GM19468 (cell line): ENCODE measurements around the gene DRC3.
A peak's percentile ranks its signal among the peaks of the same experiment; 100 is the strongest.

ENCODE experiments used
- ATAC-seq: cut with Tn5 transposase; IDR thresholded peaks from one replicate; pipeline ENCODE4 v1.9.1; 2021; ENCODE audit warnings: mild to moderate bottlenecking, moderate library complexity, moderate number of reproducible peaks; ENCODE audit not compliant: unreplicated experiment; ENCODE audit errors: extremely low read depth

DRC3 gene

DNA sequence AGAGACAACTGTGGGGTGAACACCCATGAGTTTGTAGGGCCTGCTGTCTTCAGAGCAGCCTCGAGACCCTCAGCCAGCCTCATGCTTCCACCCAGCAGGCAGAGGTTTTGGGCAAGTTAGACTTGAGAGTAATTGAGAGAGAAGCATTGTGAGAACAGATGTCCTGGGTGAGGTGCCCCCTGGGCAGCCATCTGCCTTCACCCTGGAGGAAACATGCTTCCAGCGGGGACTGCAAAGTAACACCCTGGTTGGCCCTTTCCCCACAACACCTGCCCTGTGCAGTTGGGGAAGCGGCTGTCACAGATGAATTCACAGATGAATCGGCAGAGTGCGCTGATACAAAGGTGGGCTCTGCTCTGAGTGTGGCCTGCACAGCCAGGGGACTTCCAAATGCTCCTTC lies 42.9 kb downstream of the DRC3 start:
- no peak for ATAC-seq

DNA sequence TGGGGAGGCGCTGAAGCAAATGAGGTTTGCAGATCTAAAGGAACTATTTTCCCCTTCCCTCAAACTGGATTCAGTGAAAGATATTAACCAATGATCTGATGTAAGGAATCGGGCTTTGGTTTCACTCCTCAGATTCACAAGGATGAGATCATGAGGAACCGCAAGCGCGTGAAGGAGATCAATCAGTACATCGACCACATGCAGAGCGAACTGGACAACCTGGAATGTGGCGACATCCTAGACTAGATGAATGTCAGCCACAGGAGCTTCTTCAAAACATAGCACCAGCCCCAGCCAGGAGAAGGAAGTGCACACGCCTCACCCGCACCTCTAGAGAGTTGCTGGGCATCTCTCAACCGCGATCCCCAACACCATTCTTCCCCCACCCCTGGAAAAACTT lies 43.8 kb downstream of the DRC3 start:
- no peak for ATAC-seq

DNA sequence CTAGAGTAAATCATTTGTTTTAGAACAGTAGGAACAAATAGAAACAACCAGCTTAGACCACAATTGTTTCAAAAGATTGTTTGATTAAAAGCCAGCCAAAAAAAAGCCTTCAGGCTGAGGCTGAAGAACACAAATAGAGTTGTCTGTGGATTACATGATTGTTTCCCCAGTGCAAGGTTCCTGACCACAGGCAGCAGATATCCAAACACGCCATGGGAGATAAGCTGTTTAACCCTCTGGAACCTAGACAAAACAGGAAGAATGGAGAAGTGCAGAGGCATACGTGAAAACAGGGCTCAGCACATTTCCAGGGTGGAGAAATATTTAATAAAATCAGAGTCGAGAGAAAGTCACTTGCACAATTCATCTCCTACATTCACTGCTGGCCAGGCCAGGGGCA lies 45.3 kb downstream of the DRC3 start:
- no peak for ATAC-seq

DNA sequence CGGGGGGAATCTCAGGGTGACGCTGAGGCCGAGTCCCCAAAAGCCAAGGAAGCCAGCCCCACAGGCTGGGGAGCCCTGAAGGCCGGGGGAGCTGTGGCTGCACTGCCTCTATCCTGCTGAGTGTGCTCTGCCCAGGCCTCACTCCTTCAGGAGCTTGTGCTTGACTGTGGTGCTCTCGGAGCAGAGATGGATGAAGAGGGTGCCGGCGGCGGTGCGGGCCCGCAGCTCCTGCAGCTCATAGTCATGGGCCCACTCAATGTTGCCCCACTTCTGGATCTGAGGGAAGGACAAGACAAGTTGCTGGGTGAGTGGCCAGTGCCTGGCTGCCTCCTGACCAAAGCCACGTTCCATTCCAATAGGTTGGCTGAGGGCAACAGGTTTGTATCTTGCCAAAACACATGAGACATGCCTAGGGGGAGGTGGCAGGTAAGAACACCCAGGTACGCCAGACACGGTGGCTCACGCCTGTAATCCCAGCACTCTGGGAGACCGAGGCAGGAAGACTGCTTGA lies 45.8 kb downstream of the DRC3 start:
- no peak for ATAC-seq

DNA sequence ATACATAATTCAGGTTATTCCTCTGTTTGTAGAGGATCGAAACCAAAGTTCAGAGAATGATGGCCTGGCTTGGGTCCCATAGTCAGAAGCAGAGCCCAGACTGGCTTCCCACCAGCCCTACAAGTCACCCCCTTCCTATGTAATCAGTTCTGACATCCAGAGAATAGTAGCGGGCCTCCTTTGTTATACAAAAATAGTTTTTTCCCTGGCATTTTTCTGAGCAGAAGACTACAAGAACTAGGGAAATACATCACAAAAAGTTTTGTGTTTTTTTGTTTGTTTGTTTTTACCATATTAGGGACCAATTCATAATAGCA lies 47.1 kb downstream of the DRC3 start:
- no peak for ATAC-seq

DNA sequence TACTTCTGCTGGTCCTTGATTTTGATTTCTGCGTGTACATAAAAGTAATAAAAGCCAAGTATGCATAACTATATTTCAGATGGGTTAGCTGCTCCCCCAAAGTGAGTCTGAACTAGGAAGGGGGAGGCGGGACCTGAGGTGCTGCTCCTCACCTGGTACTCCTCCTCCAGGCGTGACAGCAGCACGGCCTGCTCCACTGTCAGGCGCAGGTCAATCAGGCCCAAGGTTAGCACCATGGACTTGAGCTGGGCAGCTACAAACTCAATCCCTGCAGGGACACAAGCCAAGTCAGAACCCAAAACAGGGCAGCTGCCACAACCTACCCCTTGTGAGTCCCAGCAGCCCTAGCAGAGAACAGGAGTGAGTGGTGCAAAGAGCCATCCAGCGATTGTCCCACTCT lies 48.3 kb downstream of the DRC3 start:
- ATAC-seq: no peak

DNA sequence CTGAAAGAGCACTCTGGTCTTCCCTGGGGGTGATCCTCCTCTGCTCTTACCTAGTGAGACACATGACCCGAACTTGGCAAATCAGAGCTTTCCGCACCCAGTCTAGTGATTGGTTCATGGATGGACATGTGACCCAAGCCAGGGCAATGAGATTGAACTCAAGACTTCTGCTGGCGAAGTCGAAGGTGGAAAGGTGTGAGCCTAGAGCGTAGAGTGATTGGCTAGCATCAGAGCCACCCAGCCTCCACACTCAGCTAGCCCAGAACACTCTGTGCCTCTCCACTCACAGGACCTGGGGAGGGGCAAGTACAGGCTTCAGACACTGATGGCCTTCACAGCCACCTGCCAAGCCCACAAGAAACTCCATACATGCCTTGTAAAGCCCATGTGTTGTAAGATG lies 48.7 kb downstream of the DRC3 start:
- ATAC-seq: no peak

DNA sequence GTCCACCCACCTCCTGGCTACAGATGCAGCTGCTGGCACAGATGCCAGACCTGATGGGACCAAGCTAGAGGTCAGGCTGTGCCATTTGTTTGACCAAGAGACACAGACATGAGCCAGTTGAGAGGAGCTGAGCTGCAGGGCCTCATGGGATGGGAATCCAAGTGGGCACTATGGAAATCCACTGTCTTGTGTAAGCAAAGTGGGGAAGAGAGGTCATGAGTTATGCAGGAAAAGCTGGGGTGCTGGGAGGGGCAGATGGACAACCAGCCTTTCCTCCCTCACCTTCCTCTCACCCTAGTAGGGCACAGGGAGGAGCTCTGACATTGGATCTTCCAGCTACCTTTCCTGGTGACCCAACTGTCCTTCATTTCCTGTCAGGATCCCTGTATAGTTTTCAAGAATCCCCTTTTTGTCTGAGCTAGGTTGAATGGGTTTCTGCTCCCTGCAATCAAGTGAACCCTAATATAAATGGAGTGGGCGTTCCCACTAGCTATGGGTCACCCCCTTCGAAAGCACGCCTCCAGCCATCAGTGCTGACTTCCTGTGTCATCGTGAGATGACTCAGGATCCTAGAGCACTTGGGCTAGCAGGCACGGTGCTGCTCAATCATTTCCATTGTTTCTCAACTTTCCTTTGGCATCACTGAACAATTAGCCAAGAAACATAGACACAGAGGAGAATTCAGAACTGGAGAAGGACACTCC lies 52.7 kb downstream of the DRC3 start:
- ATAC-seq: no peak

DNA sequence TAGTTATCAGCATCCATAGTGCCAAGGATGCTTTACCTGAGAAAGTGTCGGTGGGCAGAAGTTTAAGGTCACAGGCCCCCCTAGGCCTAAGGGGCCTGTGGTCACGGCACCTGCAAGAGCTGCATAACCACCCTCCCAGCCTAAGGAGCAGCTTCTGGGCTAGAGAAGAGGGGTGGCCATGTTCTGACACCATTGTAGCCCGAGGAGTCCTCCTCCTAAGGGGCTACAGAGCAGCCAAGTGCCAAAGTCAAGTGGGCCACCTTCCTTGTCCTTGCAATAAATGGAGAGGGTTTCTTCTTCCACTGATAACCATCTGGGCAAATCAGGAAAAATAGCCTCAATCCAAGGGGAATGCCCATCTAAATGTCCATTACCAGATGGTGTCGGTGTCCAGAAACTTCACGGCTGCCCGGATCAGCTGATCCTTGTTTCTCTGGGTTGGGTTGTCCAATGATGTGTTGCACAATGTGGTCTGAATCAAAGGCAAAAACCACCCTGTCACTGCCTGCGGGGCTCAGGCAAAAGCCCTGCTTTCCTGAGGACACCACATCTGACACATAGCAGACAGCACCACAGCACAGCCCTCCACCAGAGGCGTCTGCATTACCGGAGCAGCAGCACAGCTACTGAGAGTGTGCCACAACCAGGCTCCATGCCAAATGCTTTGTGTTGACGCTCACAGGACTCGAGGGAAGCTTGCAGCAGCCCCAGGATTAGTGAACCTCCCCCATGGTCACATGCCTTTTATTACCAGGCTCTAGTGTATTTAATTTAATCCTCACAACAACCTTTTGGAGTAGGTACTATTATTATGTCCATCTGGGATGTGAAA lies 53.5 kb downstream of the DRC3 start:
- no peak for ATAC-seq

DNA sequence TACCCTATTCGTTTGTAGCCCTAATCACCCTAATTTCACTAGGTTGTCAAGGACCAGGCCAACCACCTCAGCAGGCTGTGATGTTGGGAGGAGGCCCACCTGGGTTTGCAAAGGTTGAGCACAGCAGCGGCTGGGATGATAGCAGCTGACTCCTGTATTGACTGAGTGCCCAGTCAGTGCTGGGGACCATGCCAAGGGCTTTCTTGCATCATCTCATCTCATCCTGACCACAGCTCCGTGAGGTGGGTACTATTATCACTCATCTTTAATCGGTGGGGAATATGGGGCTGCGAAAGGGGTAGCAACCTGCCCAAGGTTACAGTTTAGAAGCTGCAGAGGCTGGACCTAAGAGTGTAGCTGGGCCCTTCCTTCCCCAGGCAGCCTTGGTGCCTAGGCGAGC lies 54.6 kb downstream of the DRC3 start:
- ATAC-seq: no peak

DNA sequence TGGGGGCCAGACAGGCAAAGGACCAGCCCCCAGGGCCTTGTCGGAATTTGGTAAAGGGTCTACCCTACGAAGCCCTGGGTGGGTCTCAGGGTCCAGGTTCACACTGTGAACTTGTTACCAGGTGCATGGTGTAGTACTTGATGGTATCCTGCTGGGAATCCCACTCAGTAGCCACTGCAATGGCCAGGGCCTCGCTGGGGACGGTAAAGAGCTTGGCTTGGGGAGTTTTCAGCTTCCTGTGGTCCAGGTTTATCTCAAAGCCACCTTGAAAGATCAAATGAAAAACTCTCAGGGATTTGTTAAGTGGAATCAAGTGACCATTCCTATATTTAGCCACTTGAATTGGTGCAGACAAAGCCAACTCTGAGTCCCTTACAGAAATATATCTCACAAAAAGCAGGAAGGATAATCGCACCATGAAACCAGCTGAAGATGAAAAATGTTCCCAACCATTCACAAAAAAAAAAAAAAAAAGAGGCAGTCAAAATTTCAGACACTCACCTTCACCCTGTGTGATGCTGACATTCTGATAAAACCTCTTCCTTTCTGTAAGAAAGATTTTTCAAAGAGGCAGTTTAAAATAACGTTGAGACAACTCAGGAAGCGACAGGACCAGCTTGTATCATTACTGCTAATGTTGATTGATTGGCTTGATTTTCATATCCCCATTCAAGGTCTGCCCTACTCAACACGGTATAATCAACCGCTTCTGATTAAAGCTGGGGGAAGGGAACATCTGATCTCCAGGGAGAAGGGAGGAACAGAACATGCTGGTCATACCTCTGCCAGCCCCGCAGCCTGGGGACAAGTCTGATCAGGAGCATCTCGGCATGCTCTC lies 55.7 kb downstream of the DRC3 start:
- no peak for ATAC-seq

DNA sequence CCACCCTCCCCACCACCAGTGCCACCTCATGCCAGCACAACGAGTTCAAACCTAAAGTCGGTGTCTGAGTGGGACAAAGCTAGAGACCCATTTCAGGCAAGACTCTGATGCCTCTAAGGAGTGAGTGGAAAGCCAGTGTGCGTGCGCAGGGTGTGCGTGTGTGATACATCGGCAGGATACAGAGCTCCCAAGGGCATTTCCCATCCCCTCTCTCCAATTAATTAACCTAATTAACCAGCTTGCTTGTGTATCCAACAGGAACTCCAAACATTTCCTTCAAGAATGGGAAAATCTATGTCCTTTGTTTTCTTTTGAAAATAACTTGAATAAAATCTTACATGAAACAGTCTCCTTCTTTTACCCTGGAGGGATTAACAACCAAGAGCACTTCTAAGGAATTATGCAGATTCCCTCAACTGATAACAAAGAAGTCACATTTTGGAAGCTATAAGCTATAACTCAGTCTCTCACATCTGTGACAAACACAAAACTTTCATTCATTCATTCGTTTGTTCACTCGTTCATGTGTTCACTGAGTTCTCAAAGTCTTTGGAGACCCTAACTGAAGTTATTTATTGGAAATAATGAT lies 56.4 kb downstream of the DRC3 start:
- no peak for ATAC-seq

DNA sequence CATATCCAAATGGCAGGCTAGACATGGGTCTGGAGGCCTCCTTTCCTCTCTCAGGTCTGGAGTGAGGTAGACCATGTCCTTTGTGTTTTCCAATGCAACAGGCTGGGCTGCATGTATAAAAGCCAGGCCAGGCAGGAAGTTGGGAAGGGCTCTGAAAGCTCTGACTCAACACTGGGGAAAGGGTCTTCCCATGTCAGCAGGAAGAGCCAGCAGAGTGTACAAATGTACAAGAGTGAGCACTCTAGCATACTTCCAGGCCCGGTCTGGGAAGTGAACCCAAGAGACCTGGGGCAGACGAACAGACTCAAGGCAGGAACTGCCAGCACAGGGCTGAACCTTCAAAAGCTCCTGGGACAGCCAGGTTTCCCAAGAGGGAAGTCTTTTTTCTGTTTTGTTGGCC lies 59.3 kb downstream of the DRC3 start:
- no peak for ATAC-seq

DNA sequence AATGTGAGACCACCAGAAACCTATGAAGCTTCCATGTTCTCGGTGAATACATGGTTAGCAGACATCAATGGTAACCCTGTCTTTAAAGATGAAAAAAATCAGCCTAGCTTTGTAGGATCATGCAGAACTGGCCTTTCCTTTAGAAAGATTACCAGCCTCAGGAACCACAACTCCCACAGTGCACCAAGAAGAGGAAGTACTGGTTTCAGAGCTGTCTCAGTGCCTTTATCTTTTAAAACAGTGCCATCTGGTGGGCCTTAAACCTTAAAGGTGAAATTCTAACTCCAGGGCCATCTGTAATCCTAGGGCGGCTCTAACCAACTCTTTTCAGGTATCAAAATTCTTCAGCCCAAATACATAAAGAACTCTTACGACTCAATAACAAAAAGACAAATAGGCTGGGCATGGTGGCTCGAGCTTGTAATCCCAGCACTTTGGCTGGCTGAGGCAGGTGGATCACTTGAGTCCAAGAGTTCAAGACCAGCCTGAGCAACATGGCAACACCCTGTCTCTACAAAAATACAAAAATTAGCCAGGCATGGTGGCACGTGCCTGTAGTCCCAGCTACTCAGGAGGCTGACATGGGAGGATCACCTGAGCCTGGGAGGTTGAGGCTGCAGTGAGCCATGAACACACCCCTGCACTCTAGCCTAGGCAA lies 60.9 kb downstream of the DRC3 start:
- ATAC-seq: peak; percentile 50

DNA sequence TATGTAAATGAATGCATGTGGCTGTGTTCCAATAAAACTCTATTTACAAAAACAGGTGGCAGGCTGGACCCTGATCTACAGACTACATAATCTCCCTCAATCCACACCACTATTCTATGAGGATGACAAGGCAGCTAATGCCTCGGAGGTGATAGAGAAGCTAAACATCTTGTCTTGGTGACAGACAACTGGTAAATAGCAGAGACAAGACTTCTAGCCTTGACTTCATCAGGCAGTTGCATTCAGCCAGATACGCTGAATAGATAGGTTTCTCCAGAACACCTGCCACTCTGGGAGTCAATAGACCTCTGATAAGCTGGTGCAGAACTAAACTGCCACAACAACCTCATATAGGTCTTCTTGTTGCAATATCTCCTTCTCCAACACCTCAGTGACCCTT lies 63.0 kb downstream of the DRC3 start:
- no peak for ATAC-seq

DNA sequence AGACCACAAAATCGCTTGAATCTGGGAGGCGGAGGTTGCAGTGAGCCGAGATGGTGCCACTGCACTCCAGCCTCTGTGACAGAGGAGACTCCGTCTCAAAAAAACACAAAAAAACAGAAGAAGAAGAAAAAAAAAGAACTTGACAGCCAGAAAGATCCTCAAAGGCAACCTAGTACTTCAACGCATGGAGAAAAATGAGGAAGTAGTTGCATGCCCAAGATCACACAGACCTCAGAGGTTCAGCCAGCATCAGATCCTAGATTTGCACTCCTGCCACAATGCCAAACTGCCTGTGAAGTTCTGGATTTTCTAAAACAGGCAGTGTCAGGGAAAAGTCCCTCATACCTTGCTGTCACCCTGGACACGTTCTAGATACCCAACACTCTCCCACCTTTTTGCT lies 64.8 kb downstream of the DRC3 start:
- ATAC-seq: no peak

DNA sequence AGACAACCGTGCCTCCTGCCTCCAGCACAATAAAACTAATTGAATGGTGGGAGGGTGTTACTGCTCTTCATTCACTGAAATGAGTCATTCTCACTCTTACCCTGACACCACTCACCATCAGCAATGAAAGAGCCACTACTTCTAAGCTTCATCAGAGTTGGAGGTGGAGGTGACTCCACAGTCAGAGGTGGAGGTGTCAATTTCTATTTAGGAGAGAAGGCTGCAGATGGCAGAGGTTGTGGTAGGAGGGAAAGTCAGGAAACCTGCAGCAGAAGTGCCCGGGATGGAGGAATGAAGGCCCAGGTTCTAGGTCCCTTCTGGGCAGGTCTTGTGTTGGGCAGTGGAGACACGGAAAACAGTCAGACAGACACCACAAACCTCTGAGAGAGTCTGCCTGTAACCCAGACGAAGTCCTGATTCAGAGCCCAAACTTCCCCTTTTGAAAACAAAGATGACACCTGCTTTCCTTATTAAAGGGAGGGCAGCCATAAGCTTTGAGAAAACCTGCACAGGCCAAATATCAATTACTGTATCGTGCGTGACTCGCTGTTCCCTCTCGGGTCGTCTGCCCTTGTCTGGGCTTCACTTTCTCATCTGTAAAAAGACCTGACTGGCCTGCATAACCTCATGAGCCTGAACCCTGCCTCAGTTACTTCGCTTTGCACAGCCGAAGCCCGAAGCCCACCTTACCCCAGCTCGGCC lies 65.6 kb downstream of the DRC3 start:
- ATAC-seq: no peak

DNA sequence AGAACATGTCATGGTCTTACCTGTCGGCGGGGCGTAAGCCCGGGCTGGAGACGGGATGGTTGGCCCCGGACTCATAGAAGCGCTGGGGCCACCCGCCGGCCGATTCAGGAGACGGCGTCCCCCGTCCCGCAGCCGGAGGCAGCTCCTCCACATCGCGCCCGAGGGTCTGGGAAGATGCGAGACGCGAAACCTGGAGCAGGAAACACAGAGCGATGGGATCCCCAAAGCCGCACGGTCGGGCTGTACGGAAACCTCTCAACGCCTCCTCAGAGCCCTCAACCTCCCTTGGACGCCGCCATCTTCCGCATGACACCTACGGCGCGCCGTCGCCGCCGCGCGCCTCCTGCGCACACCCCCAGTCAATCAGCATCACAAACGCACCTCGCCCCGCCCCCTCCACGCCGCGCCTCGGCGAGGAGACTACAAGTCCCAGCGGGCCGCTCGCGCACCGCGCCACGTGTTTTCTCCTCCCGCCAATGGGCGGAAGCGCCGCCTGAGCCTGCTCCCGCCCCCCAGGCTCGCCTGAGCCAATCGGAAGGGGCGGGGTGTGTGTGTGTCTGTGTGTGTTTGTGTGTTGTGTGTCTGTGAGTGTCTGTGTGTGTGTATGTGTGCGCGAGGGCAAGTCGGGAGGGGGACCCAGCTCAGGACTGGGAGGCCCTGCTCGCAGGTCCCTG lies 66.3 kb downstream of the DRC3 start, which contains the start of the genes ATPAF2 and GID4:
Gene ATPAF2 (minus strand): TSS at position 308 of the 674 bp plus-strand sequence. CDS start 155 bp downstream, at position 153.
Gene GID4 (plus strand): TSS at position 548 of the 674 bp plus-strand sequence. CDS start 57 bp downstream, at position 605.
- ATAC-seq: peak; percentile 95
